Gastroesophageal sphincter (tissue), 3 donors: ENCODE data around the gene CSGALNACT2.

Experiments used
- CTCF ChIP-seq, 4 experiments: fragments of 200-600 bp in 2 of 4; fragments of 450-650 bp in 2 of 4; sonication (generic) in 1 of 4; IDR thresholded peaks; one replicate each; pipeline ENCODE4 v1.5.1; 2017 to 2019; ENCODE audit warnings: antibody characterized with exemption in 4 of 4, mild to moderate bottlenecking in 2 of 4, moderate library complexity in 2 of 4
- EP300 ChIP-seq: sonication (generic); formaldehyde crosslinking; IDR thresholded peaks from one replicate; pipeline ENCODE4 v1.6.1; 2017; ENCODE audit warnings: antibody characterized with exemption, mild to moderate bottlenecking
- POLR2A ChIP-seq, 2 donors: fragments of 450-650 bp; IDR thresholded peaks; one replicate each; pipeline ENCODE4 v1.6.1; 2017; ENCODE audit warnings: antibody characterized with exemption in 2 of 2, mild to moderate bottlenecking in 2 of 2, moderate library complexity in 1 of 2

- TF ChIP-seq EP300 (no peak), POLR2A (IDR thresholded peaks at IDR 0.05) (no peak), CTCF (IDR thresholded peaks at IDR 0.05) (no peak)
Measured at GRCh38 chr10:43217563-43218205, 79.4 kb downstream of the CSGALNACT2 start.
